Left ventricle myocardium inferior (tissue), 1 donor: ENCODE data around the gene JHY. TPM values are rescaled to one million over a fixed set of nuclear protein-coding genes. Genes with fewer than 3 reads are reported as not detected.
A peak's percentile ranks its signal among the peaks of the same experiment; 100 is the strongest.

ENCODE experiments used
- DNase-seq: peaks from one replicate; pipeline ENCODE4 v3.0.0-alpha.2; 2020
- H3K27ac ChIP-seq: fragments of 200-600 bp; replicated peaks from 2 replicates; pipeline ENCODE4 v1.8.0; 2021
- H3K27me3 ChIP-seq: fragments of 200-600 bp; 2 replicates; pipeline ENCODE4 v1.8.0; 2021; ENCODE audit warnings: low read depth
- H3K36me3 ChIP-seq: fragments of 200-600 bp; 2 replicates; pipeline ENCODE4 v1.8.0; 2021
- H3K4me1 ChIP-seq: fragments of 200-600 bp; 2 replicates; pipeline ENCODE4 v1.8.0; 2021
- H3K4me3 ChIP-seq: fragments of 200-600 bp; 2 replicates; pipeline ENCODE4 v1.8.0; 2021; ENCODE audit warnings: mild to moderate bottlenecking, moderate library complexity
- H3K9me3 ChIP-seq: fragments of 200-600 bp; replicated peaks from 2 replicates; pipeline ENCODE4 v1.8.0; 2021
- CTCF ChIP-seq: fragments of 200-600 bp; IDR thresholded peaks from 2 replicates; pipeline ENCODE4 v1.8.0; 2021; ENCODE audit warnings: antibody characterized with exemption, mild to moderate bottlenecking, borderline replicate concordance
- intact Hi-C: fragments of 100-400 bp; cut with micrococcal nuclease; formaldehyde crosslinking; loops from one replicate; pipeline ENCODE4 v1.11.0; 2022
- total RNA-seq: library from RNA; stranded (reverse); fragmentation: NEBNext Ultra II Directional; extraction: Animal tissue kit (Norgen Biotek cat#: 25700); gene quantifications from one replicate; pipeline ENCODE4 v1.2.1, GENCODE V29; 2021
- donor health status: DM: no; HTN: yes; CAD: no; lungs with severe emphysema.

JHY gene
- total RNA-seq, 1 donor from 2014 or later, result 1.8 TPM

DNA sequence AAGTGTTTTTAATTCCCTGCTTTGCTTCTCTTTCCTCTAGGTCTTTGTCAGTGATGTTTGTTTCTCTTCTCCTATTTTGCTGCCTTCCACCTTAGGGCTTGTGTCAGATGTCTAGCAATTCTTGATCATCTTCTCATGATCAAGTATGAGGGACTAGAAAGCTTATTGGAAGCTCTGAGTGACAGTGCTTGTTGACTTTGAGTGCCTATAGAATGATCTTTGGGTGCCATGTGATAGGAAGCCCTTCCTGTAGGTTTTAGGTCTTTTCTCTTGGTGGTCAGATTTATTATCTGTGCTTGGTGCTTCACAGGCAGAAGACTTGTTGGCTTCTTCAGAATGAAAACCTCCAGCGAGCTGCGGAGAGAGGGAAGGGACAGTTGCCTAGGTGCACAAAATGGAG is 56.0 kb downstream of the JHY start:
- no peaks in the 10 kb centered on the region for H3K9me3 ChIP-seq
- peaks cover 4% of the 10 kb centered on the region for H3K36me3 ChIP-seq
- DNase-seq, result no peak
- no peaks in the 10 kb centered on the region for H3K27me3 ChIP-seq
- no peak overlapping the region for H3K27ac ChIP-seq
- intact Hi-C loops, result no loop called here
- H3K4me1 ChIP-seq, result no peaks in the 10 kb centered on the region
- TF ChIP-seq CTCF, result no peak
- H3K4me3 ChIP-seq, result no peak overlapping the region

DNA sequence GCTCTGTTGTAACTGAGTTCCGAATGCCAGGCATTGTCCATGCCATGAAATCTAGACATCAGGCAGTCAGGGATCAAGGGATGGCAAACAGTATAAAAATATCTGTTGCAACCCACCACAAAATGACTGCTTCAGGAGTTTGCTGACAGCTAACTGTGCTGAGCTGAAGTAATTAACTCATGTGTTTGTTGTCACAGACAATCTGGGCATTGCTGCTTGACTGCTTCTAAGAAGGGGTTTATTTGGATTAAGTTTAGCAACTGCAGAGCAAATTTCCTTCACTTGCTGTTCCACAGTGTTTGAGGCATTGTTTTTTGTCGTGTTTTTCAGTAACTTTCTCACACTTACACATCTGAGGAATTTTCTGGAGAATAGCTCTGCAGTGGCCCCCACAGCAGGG is 68.7 kb downstream of the JHY start:
- intact Hi-C loops, result no loop called here
- Histone ChIP-seq H3K27me3 (no peaks in the 10 kb centered on the region), H3K4me1 (no peaks in the 10 kb centered on the region), H3K4me3 (no peak overlapping the region), H3K9me3 (no peaks in the 10 kb centered on the region), H3K27ac (no peak overlapping the region), H3K36me3 (peaks cover 12% of the 10 kb centered on the region)
- DNase-seq, result no peak
- TF ChIP-seq CTCF, result no peak

DNA sequence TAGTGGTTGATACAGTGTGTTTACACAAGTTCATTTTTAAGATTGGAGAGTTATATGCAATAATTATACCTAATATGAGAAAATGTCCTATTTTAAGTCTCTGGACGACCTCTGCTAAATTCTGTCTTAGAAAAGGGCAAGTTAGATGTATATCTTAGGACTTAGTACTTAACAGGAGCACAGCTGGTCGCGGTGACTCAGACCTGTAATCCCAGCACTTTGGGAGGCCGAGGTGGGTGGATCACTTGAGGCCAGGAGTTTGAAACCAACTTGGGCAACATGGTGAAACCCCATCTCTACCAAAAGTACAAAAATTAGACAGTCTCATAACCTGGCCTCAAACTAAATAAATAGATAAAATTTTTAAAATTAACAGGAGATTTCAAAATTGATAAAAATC is 71.9 kb downstream of the JHY start:
- no peak for TF ChIP-seq CTCF
- Histone ChIP-seq H3K27me3 (no peaks in the 10 kb centered on the region), H3K9me3 (no peaks in the 10 kb centered on the region), H3K27ac (no peak overlapping the region), H3K36me3 (peaks cover 6% of the 10 kb centered on the region), H3K4me3 (no peak overlapping the region), H3K4me1 (no peaks in the 10 kb centered on the region)
- intact Hi-C loops, result no loop called here
- DNase-seq, result no peak

DNA sequence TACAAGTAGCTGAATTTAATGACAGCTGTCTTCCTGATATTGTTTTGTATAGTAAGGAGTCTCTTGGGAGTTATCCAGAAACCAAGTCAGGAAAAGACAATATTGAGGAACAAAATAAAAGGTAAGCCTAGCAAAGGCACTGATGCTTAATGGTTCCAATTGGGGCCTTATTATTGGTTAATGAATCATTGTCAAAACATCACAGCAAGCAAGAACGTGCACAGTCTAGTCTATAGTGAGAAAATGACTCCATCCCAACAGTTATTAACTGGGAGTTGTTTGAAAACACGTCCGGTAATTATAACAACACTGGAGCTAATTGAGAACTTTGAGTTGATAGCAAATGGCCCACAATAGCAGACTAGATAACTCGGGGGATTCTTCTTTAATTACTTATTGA is 81.4 kb downstream of the JHY start:
- Histone ChIP-seq H3K9me3 (peaks cover 5% of the 10 kb centered on the region), H3K4me3 (no peak overlapping the region), H3K4me1 (no peaks in the 10 kb centered on the region), H3K36me3 (peaks cover 4% of the 10 kb centered on the region), H3K27ac (no peak overlapping the region), H3K27me3 (peaks cover 51% of the 10 kb centered on the region)
- no peak for TF ChIP-seq CTCF
- no peak for DNase-seq
- intact Hi-C loops, result no loop called here

DNA sequence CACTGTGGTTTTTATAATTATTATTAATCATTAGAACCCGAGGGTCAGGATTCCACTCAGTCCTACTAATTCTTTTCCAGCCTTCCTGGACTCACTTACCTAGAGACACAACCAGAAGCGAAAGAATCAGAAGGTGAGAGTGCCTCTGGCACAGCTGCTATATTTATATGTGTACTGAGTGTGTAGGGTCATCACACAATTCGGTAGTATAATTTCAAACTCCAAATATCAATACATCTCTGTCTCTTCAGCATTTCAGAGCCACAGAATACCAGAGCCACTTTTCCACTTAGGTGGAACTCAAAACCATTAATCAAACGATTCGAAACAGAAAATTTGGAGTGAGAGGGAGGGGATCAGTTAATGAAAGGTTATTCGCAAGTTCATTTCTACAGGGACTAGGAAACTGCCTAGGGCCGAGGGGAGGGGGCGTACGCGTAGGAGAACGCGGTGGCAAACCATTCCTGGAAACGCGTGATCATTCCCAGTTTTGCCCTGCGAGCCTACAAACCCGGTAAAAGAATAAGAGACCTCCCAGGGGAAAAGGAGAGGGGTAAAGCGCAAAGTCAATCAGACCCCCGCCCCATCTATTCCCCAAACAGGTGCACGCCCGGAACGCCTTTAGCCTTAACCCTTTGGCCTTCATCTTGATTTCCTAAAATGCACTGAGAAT is 93.6 kb downstream of the JHY start:
- H3K4me3 ChIP-seq, result peak overlapping the region; percentile 51
- peaks cover 100% of the 10 kb centered on the region for H3K27me3 ChIP-seq
- DNase-seq, result no peak
- intact Hi-C loops, result no loop called here
- no peak overlapping the region for H3K27ac ChIP-seq
- H3K4me1 ChIP-seq, result peaks cover 21% of the 10 kb centered on the region
- no peaks in the 10 kb centered on the region for H3K9me3 ChIP-seq
- TF ChIP-seq CTCF, result no peak
- H3K36me3 ChIP-seq, result no peaks in the 10 kb centered on the region
